Measurements from ENCODE around the gene HRH2. TPM values are rescaled to one million over a fixed set of nuclear protein-coding genes. Genes with fewer than 3 reads are reported as not detected.
A peak's percentile ranks its signal among the peaks of the same experiment; 100 is the strongest.

Gene HRH2
- total RNA-seq, 3 donors from 2014 or later (not counting 1 experiment from before 2014, with no cell fraction given): 1.4 to 13.9 (median 3.1) TPM

GRCh38 chr5:175617447-175617846 lies 40.4 kb upstream of the HRH2 start:
- Histone ChIP-seq H3K27me3 (ENCODE audit: control insufficient read depth, insufficient read depth, low read length) (no peaks in the 10 kb centered on the region), H3K27ac (ENCODE audit: low read length) (no peak overlapping the region), H3K36me3 (ENCODE audit: control insufficient read depth, insufficient read depth, low read length) (no peaks in the 10 kb centered on the region), H3K9me3 (ENCODE audit: control insufficient read depth, insufficient read depth, low read length) (no peaks in the 10 kb centered on the region), H3K4me1 (ENCODE audit: control insufficient read depth, insufficient read depth, low read length) (no peaks in the 10 kb centered on the region), H3K4me3 (ENCODE audit: low read length) (no peak overlapping the region)
- TF ChIP-seq, protein P1, sequence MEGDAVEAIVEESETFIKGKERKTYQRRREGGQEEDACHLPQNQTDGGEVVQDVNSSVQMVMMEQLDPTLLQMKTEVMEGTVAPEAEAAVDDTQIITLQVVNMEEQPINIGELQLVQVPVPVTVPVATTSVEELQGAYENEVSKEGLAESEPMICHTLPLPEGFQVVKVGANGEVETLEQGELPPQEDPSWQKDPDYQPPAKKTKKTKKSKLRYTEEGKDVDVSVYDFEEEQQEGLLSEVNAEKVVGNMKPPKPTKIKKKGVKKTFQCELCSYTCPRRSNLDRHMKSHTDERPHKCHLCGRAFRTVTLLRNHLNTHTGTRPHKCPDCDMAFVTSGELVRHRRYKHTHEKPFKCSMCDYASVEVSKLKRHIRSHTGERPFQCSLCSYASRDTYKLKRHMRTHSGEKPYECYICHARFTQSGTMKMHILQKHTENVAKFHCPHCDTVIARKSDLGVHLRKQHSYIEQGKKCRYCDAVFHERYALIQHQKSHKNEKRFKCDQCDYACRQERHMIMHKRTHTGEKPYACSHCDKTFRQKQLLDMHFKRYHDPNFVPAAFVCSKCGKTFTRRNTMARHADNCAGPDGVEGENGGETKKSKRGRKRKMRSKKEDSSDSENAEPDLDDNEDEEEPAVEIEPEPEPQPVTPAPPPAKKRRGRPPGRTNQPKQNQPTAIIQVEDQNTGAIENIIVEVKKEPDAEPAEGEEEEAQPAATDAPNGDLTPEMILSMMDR (IDR thresholded peaks at IDR 0.05): no peak
- Mint-ChIP-seq H3K4me1 (no peaks in the 10 kb centered on the region), H3K27ac (no peak overlapping the region), H3K27me3 (ENCODE audit: low read depth in 2 of 2) (peaks cover 0 to 15% of the 10 kb centered on the region in 2 donors), H3K36me3 (no peaks in the 10 kb centered on the region), H3K9me3 (no peaks in the 10 kb centered on the region), H3K4me3 (no peak overlapping the region)
- no peak for ATAC-seq
- intact Hi-C loops (cut with micrococcal nuclease): no loop called here
- WGBS (ENCODE audit: insufficient coverage): 47% methylated on average over 6 of the region's 6 CpGs
- DNase-seq: peak in 1 of 2 donors; percentile 14

- Mint-ChIP-seq H3K9me3 (peaks cover 2% of the 10 kb centered on the region in 2 donors), H3K4me1 (no peaks in the 10 kb centered on the region), H3K27me3 (ENCODE audit: low read depth in 2 of 2) (peaks cover 0 to 2% of the 10 kb centered on the region in 2 donors), H3K4me3 (no peak overlapping the region), H3K27ac (no peak overlapping the region), H3K36me3 (no peaks in the 10 kb centered on the region)
- Histone ChIP-seq H3K4me3 (ENCODE audit: low read length) (no peak overlapping the region), H3K4me1 (ENCODE audit: control insufficient read depth, insufficient read depth, low read length) (no peaks in the 10 kb centered on the region), H3K27me3 (ENCODE audit: control insufficient read depth, insufficient read depth, low read length) (no peaks in the 10 kb centered on the region), H3K9me3 (ENCODE audit: control insufficient read depth, insufficient read depth, low read length) (no peaks in the 10 kb centered on the region), H3K36me3 (ENCODE audit: control insufficient read depth, insufficient read depth, low read length) (no peaks in the 10 kb centered on the region), H3K27ac (ENCODE audit: low read length) (no peak overlapping the region)
- intact Hi-C loops (cut with micrococcal nuclease): no loop called here
- TF ChIP-seq, protein P1 (IDR thresholded peaks at IDR 0.05): no peak
- no peak for DNase-seq
- no peak for ATAC-seq
- WGBS (ENCODE audit: insufficient coverage): 86% methylated on average over 1 of the region's 1 CpG
Measured at GRCh38 chr5:175620527-175620926, 37.3 kb upstream of the HRH2 start.

- no peaks in the 10 kb centered on the region for H3K4me1 Mint-ChIP-seq
- TF ChIP-seq, protein P1 (IDR thresholded peaks at IDR 0.05): no peak
- Histone ChIP-seq H3K4me1 (ENCODE audit: control insufficient read depth, insufficient read depth, low read length) (no peaks in the 10 kb centered on the region), H3K4me3 (ENCODE audit: low read length) (no peak overlapping the region), H3K27me3 (ENCODE audit: control insufficient read depth, insufficient read depth, low read length) (no peaks in the 10 kb centered on the region), H3K36me3 (ENCODE audit: control insufficient read depth, insufficient read depth, low read length) (no peaks in the 10 kb centered on the region), H3K9me3 (ENCODE audit: control insufficient read depth, insufficient read depth, low read length) (peaks cover 4% of the 10 kb centered on the region), H3K27ac (ENCODE audit: low read length) (no peak overlapping the region)
- ATAC-seq: no peak
- intact Hi-C loops (cut with micrococcal nuclease): no loop called here
- H3K4me3 Mint-ChIP-seq: no peak overlapping the region
- no peaks in the 10 kb centered on the region for H3K36me3 Mint-ChIP-seq
- H3K27ac Mint-ChIP-seq: no peak overlapping the region
- DNase-seq: no peak
- H3K27me3 Mint-ChIP-seq (ENCODE audit: low read depth in 2 of 2): peaks cover 5 to 8% of the 10 kb centered on the region in 2 donors
- 100% methylated on average over 1 of the region's 1 CpG for WGBS (ENCODE audit: insufficient coverage)
- peaks cover 2 to 5% of the 10 kb centered on the region in 2 donors for H3K9me3 Mint-ChIP-seq
Measured at GRCh38 chr5:175621971-175622370, 35.9 kb upstream of the HRH2 start.

GRCh38 chr5:175623088-175623487 lies 34.8 kb upstream of the HRH2 start:
- ATAC-seq (no peak), DNase-seq (no peak)
- Mint-ChIP-seq H3K27me3 (ENCODE audit: low read depth in 2 of 2) (peaks cover 5 to 11% of the 10 kb centered on the region in 2 donors), H3K9me3 (peaks cover 2 to 5% of the 10 kb centered on the region in 2 donors), H3K4me1 (no peaks in the 10 kb centered on the region), H3K4me3 (no peak overlapping the region), H3K27ac (no peak overlapping the region), H3K36me3 (no peaks in the 10 kb centered on the region)
- intact Hi-C loops (cut with micrococcal nuclease): no loop called here
- no peaks in the 10 kb centered on the region for H3K36me3 ChIP-seq (ENCODE audit: control insufficient read depth, insufficient read depth, low read length)
- no peaks in the 10 kb centered on the region for H3K27me3 ChIP-seq (ENCODE audit: control insufficient read depth, insufficient read depth, low read length)
- H3K9me3 ChIP-seq (ENCODE audit: control insufficient read depth, insufficient read depth, low read length): peaks cover 4% of the 10 kb centered on the region
- TF ChIP-seq, protein P1 (IDR thresholded peaks at IDR 0.05): no peak
- 82% methylated on average over 6 of the region's 7 CpGs for WGBS (ENCODE audit: insufficient coverage)
- no peak overlapping the region for H3K27ac ChIP-seq (ENCODE audit: low read length)
- H3K4me3 ChIP-seq (ENCODE audit: low read length): no peak overlapping the region
- no peaks in the 10 kb centered on the region for H3K4me1 ChIP-seq (ENCODE audit: control insufficient read depth, insufficient read depth, low read length)
